Measurements from ENCODE around the gene ZNF813.
A peak's percentile ranks its signal among the peaks of the same experiment; 100 is the strongest.
"Not testable (repeated sequence)": the region's sequence is repeated elsewhere in the genome, so short reads cannot be mapped to it uniquely, and the experiment has no call there.

The ZNF813 gene

GRCh38 chr19:53492153-53492552 lies 24.6 kb downstream of the ZNF813 start:
- H3K4me3 ChIP-seq (ENCODE audit: low read depth, low read length): no peak overlapping the region
- TF ChIP-seq, protein P1, sequence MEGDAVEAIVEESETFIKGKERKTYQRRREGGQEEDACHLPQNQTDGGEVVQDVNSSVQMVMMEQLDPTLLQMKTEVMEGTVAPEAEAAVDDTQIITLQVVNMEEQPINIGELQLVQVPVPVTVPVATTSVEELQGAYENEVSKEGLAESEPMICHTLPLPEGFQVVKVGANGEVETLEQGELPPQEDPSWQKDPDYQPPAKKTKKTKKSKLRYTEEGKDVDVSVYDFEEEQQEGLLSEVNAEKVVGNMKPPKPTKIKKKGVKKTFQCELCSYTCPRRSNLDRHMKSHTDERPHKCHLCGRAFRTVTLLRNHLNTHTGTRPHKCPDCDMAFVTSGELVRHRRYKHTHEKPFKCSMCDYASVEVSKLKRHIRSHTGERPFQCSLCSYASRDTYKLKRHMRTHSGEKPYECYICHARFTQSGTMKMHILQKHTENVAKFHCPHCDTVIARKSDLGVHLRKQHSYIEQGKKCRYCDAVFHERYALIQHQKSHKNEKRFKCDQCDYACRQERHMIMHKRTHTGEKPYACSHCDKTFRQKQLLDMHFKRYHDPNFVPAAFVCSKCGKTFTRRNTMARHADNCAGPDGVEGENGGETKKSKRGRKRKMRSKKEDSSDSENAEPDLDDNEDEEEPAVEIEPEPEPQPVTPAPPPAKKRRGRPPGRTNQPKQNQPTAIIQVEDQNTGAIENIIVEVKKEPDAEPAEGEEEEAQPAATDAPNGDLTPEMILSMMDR (IDR thresholded peaks at IDR 0.05; ENCODE audit: low read depth, low read length): no peak
- TF ChIP-seq POLR2A (IDR thresholded peaks at IDR 0.05; ENCODE audit: extremely low read depth, insufficient read length) (no peak), MYC (IDR thresholded peaks at IDR 0.05; ENCODE audit: low read depth, low read length) (no peak)
- TF ChIP-seq, protein P2, sequence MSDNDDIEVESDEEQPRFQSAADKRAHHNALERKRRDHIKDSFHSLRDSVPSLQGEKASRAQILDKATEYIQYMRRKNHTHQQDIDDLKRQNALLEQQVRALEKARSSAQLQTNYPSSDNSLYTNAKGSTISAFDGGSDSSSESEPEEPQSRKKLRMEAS (IDR thresholded peaks at IDR 0.05; ENCODE audit: low read depth, low read length): no peak
- no peak for DNase-seq (ENCODE audit: low read depth)

GRCh38 chr19:53497311-53498023 lies 29.9 kb downstream of the ZNF813 start:
- peak; percentile 36 for DNase-seq (ENCODE audit: low read depth)

GRCh38 chr19:53498024-53498395 lies 30.5 kb downstream of the ZNF813 start:
- DNase-seq (ENCODE audit: low read depth): peak; percentile 77
- H3K4me3 ChIP-seq (ENCODE audit: low read depth, low read length): not testable (repeated sequence)

More at GRCh38 chr19:53497311-53498023, 29.9 kb downstream of the ZNF813 start:
- not testable (repeated sequence) for H3K4me3 ChIP-seq (ENCODE audit: low read depth, low read length)

DNA sequence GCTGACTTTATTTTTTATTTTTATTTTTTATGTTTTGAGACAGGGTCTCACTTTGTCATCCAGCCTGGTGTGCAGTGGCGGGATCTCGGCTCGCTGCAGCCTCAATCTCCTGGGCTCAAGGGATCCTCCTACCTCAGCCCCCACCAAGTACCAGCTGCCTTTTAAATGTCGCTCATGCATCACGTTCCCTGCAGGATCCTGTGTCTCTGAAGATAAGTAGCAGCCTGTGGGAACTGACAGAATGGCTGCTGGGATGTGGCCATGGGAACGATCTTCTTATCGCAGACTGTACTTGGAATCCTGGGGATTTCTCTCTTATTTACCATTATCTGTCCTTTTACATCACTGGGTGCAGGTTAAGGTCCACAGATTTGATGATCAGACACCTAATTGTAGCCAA lies 35.6 kb downstream of the ZNF813 start:
- not testable (repeated sequence) for H3K4me3 ChIP-seq (ENCODE audit: low read depth, low read length); DNase-seq (ENCODE audit: low read depth)

- not testable (repeated sequence) for H3K4me3 ChIP-seq (ENCODE audit: low read depth, low read length); DNase-seq (ENCODE audit: low read depth)
Measured at GRCh38 chr19:53503671-53504364, 36.3 kb downstream of the ZNF813 start.

- not testable (repeated sequence) for DNase-seq (ENCODE audit: low read depth); H3K4me3 ChIP-seq (ENCODE audit: low read depth, low read length)
Measured at GRCh38 chr19:53504365-53504703, 36.8 kb downstream of the ZNF813 start.

DNA sequence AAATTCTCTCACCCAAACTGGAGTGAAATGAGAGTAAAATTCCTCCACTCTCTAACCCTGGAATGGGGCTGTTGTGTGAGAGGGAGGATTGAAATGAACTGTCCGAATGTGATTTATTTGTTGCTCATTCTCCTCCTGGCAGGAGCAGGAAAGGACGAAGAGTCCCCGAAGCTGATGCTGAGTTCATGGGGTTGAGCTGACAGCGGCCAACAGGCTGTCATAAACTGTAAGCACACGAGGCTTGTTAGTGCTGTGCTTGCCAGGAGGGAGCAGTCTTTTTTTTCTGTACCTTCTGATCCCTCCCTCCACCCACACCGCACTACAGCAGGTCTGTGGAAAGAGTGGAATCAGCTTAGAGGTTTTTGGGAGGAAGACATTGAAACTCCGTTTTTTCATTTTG lies 37.4 kb downstream of the ZNF813 start:
- DNase-seq (ENCODE audit: low read depth): no peak
- no peak overlapping the region for H3K4me3 ChIP-seq (ENCODE audit: low read depth, low read length)
- no peak for TF ChIP-seq POLR2A (IDR thresholded peaks at IDR 0.05; ENCODE audit: extremely low read depth, insufficient read length)
- TF ChIP-seq, protein P2 (IDR thresholded peaks at IDR 0.05; ENCODE audit: low read depth, low read length): no peak
- no peak for TF ChIP-seq MYC (IDR thresholded peaks at IDR 0.05; ENCODE audit: low read depth, low read length)
- TF ChIP-seq, protein P1 (IDR thresholded peaks at IDR 0.05; ENCODE audit: low read depth, low read length): no peak

DNA sequence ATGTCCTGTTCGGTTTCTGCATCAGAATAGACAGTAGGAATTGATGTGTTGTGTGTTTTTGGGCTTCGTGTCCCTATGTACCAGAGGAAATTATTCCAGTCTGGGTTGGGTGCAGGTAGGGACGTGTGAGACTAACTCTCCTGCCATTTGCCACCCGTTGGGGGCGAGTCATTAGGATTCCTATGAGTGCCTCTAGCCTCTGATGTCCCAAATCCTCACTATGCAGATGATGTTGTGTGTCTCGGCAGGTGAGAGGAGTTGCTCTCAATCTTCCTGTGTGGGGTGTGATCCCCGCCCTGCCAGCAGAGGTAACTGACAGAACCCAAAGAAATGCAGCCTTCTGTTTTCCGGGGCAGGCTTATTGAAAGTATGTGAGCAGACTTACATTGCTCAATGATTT lies 39.2 kb downstream of the ZNF813 start:
- DNase-seq (ENCODE audit: low read depth): no peak
- TF ChIP-seq, protein P2 (IDR thresholded peaks at IDR 0.05; ENCODE audit: low read depth, low read length): no peak
- TF ChIP-seq POLR2A (IDR thresholded peaks at IDR 0.05; ENCODE audit: extremely low read depth, insufficient read length) (no peak), MYC (IDR thresholded peaks at IDR 0.05; ENCODE audit: low read depth, low read length) (no peak)
- TF ChIP-seq, protein P1 (IDR thresholded peaks at IDR 0.05; ENCODE audit: low read depth, low read length): no peak
- H3K4me3 ChIP-seq (ENCODE audit: low read depth, low read length): no peak overlapping the region

Measured in NB4 (cell line).